ENCODE results near the gene EYA2. TPM values are rescaled to one million over a fixed set of nuclear protein-coding genes. Genes with fewer than 3 reads are reported as not detected.
"Not testable (repeated sequence)": the region's sequence is repeated elsewhere in the genome, so short reads cannot be mapped to it uniquely, and the experiment has no call there.

EYA2 gene
- total RNA-seq, 1 donor from 2014 or later: 9.0 TPM

DNA sequence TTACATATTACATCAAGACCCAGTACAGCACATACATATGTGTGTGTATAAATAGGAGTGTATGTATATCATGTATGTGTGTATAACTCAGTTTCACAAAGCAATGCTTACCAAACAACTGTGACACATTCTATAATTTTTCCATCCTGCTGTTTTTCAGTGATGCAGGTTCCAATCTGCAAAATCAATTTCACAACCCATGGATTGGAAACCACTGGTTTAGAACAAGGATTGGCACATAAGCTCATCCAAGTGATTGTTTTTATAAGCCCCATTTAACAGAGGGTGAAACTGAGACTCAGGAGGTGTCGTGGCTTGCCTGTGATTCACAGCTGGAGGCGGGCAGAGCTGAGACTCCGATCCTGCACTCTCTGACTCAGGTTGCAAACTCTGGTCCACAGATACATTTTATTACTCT lies 303.6 kb downstream of the EYA2 start:
- no peak for DNase-seq (ENCODE audit: low spot score in 2 of 2, unreplicated experiment in 2 of 2)
- Mint-ChIP-seq H3K27me3 (ENCODE audit: low read depth) (no peaks in the 10 kb centered on the region), H3K27ac (no peak overlapping the region), H3K9me3 (no peaks in the 10 kb centered on the region), H3K4me1 (peaks cover 7% of the 10 kb centered on the region), H3K4me3 (no peak overlapping the region), H3K36me3 (peaks cover under 1% of the 10 kb centered on the region)
- TF ChIP-seq, protein P1, sequence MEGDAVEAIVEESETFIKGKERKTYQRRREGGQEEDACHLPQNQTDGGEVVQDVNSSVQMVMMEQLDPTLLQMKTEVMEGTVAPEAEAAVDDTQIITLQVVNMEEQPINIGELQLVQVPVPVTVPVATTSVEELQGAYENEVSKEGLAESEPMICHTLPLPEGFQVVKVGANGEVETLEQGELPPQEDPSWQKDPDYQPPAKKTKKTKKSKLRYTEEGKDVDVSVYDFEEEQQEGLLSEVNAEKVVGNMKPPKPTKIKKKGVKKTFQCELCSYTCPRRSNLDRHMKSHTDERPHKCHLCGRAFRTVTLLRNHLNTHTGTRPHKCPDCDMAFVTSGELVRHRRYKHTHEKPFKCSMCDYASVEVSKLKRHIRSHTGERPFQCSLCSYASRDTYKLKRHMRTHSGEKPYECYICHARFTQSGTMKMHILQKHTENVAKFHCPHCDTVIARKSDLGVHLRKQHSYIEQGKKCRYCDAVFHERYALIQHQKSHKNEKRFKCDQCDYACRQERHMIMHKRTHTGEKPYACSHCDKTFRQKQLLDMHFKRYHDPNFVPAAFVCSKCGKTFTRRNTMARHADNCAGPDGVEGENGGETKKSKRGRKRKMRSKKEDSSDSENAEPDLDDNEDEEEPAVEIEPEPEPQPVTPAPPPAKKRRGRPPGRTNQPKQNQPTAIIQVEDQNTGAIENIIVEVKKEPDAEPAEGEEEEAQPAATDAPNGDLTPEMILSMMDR (IDR thresholded peaks at IDR 0.05; ENCODE audit: unreplicated experiment): no peak

DNA sequence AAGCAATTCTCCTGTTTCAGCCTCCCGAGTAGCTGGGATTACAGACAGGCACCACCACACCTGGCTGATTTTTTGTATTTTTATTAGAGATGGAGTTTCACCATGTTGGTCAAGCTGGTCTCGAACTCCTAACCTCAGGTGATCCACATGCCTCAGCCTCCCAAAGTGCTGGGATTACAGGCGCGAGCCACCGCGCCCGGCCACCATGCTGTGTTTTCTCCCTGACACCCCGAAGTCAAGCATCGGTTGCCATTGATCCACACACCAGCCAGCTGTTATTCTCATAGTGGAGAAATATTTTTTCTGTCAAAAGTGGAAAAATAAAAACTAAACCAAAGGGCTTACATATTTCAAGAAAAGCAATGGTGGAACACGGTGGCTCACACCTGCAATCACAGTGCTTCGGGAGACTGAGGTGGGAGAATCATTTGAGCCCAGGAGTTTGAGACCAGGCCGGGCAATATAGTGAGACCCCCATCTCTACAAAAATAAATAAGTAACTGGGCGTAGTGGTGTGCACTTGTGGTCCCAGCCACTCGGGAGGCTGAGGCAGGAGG lies 304.4 kb downstream of the EYA2 start:
- Mint-ChIP-seq H3K27me3 (ENCODE audit: low read depth) (no peaks in the 10 kb centered on the region), H3K27ac (no peak overlapping the region), H3K36me3 (peaks cover 4% of the 10 kb centered on the region), H3K4me3 (no peak overlapping the region), H3K4me1 (peaks cover 7% of the 10 kb centered on the region), H3K9me3 (peaks cover 4% of the 10 kb centered on the region)
- TF ChIP-seq, protein P1 (IDR thresholded peaks at IDR 0.05; ENCODE audit: unreplicated experiment): no peak
- no peak for DNase-seq (ENCODE audit: low spot score in 2 of 2, unreplicated experiment in 2 of 2)

DNA sequence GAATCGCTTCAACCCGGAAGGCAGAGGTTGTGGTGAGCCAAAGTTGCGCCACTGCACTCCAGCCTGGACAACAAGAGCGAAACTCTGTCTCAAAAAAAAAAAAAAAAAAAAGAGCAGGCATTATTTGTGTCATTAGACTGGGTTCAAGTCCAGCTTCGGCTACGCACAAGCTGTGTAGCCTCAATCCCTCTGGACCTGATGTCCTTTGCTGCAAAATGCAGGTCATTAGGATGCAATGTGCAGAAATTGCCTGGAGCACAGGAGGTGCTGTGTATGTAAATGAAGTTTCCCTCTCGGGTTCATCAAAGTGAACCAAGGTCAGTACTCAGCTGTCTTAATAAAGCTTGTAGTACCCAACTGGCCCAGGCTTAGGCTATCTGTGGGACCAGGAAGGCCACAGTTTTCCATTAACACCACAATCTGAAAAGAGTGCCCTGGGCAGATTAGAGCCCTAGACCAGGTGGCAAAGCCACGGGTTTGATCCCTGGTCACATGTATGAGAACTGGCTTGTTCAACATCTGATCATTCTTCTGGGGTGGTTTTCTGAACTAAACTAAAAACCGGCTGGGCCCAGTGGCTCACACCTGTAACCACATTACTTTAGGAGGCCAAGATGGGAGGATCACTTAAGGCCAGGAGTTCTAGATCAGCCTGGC lies 306.6 kb downstream of the EYA2 start:
- H3K27me3 Mint-ChIP-seq (ENCODE audit: low read depth): no peaks in the 10 kb centered on the region

DNA sequence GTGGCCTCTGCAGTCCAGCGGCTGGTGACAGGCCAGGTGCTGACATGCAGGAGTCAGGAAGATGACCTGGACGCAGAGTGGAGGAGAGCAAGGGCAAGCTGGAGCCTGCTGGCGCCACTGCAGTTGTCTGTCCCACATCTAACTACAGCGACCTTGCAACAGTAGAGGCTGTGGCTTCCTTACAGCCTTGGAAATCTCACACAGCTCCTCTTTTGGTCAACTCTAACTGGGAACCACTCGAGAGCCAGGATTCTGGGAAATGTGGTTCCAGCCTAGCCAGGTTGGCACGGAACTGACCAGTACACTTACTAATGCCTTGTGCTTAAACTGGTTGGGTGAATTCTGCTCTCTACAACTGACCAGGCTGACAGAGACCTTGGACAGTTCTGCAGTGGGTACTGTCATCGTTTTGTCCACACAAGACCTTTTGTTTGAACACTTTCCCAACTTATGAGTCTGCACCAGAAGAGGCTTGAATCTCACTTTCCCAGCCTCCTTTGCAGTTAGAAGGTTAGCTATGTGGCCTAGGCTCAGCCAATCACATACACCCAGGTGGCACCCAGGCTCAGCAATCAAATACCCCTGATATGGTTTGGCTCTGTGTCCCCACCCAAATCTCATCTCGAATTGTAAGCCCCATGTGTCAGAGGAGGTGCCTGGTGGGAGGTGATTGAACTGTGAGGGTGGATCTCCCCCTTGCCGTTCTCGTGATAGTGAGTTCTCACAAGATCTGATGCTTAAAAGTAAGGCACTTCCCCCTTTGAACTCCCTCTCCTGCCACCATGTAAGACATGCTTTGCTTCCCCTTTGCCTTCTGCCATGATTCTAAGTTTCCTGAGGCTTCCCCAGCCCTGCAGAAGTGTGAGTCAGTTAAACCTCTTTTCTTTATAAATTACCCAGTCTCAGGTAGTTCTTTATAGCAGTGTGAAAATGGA lies 308.4 kb downstream of the EYA2 start:
- H3K27me3 Mint-ChIP-seq (ENCODE audit: low read depth): no peaks in the 10 kb centered on the region
- H3K4me1 Mint-ChIP-seq: peaks cover 9% of the 10 kb centered on the region
- no peak overlapping the region for H3K4me3 Mint-ChIP-seq
- no peak overlapping the region for H3K27ac Mint-ChIP-seq
- peaks cover 4% of the 10 kb centered on the region for H3K9me3 Mint-ChIP-seq
- peaks cover 16% of the 10 kb centered on the region for H3K36me3 Mint-ChIP-seq
- DNase-seq (ENCODE audit: low spot score in 2 of 2, unreplicated experiment in 2 of 2): no peak
- TF ChIP-seq, protein P1 (IDR thresholded peaks at IDR 0.05; ENCODE audit: unreplicated experiment): no peak

More for the DNA sequence above, 306.6 kb downstream of the EYA2 start:
- H3K4me1 Mint-ChIP-seq: peaks cover 9% of the 10 kb centered on the region
- no peak for DNase-seq (ENCODE audit: low spot score in 2 of 2, unreplicated experiment in 2 of 2)
- H3K9me3 Mint-ChIP-seq: peaks cover 4% of the 10 kb centered on the region
- TF ChIP-seq, protein P1 (IDR thresholded peaks at IDR 0.05; ENCODE audit: unreplicated experiment): no peak
- H3K27ac Mint-ChIP-seq: no peak overlapping the region
- H3K36me3 Mint-ChIP-seq: peaks cover 10% of the 10 kb centered on the region
- no peak overlapping the region for H3K4me3 Mint-ChIP-seq

DNA sequence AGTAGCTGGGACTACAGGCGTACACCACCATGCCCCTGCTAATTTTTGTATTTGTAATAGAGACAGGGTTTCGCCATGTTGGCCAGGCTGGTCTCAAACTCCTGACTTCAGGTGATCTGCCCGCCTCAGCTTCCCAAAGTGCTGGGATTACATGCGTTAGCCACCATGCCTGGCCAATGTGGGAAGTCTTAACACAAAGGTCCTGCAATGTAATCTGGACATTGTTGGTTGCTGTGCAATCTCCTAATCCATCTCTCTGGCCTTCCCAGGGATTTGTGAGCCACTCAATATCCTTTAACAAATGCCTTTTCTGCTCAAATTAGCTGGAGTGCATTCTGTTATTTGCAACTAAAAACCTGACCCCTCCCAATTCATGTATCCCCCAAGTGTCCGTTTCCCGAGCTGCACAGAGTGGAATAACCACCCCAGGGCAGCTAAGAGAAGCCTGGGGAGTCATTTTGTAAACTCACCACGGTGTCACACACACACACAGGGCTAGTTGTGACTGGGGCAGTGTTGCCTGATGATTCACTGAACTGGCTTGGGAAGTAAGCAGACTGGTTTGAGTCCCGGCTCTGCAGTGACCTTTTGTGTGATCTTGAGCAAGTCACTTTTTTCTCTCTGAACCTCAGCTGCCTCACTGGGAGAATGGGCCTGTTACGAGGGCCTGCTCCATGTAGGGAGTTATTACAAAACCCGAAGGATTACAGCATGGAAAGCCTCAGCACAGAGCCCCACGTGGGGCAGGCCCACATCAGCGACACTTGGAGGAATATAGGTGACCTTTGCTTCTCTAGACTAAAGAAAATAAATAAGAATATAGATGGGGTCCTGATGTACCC lies 309.6 kb downstream of the EYA2 start:
- no peak for DNase-seq (ENCODE audit: low spot score in 2 of 2, unreplicated experiment in 2 of 2)

DNA sequence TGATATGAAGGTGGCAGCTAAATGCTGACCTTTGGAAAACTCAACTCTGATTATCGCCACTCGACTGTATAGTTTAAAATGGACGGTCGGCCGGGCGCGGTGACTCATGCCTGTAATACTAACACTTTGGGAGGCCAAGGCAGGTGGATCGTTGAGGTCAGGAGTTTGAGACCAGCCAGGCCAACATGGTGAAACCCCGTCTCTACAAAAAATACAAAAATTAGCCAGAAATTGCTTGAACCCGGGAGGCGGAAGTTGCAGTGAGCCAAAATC lies 310.1 kb downstream of the EYA2 start:
- not testable (repeated sequence) for H3K4me3 Mint-ChIP-seq; H3K27me3 Mint-ChIP-seq (ENCODE audit: low read depth); DNase-seq (ENCODE audit: low spot score in 2 of 2, unreplicated experiment in 2 of 2); H3K27ac Mint-ChIP-seq; H3K4me1 Mint-ChIP-seq; H3K9me3 Mint-ChIP-seq
- H3K36me3 Mint-ChIP-seq: peaks cover 27% of the 10 kb centered on the region

More for the DNA sequence above, 309.6 kb downstream of the EYA2 start:
- peaks cover 22% of the 10 kb centered on the region for H3K36me3 Mint-ChIP-seq
- H3K4me1 Mint-ChIP-seq: peaks cover 9% of the 10 kb centered on the region
- H3K9me3 Mint-ChIP-seq: peaks cover 4% of the 10 kb centered on the region
- no peak overlapping the region for H3K4me3 Mint-ChIP-seq
- H3K27me3 Mint-ChIP-seq (ENCODE audit: low read depth): no peaks in the 10 kb centered on the region
- no peak overlapping the region for H3K27ac Mint-ChIP-seq
- TF ChIP-seq, protein P1 (IDR thresholded peaks at IDR 0.05; ENCODE audit: unreplicated experiment): no peak
